H1 (cell line): Measurements from ENCODE around the gene EED. TPM values are rescaled to one million over a fixed set of nuclear protein-coding genes. Genes with fewer than 3 reads are reported as not detected.

Experiments
- CTCF ChIA-PET: fragments of 300-600 bp; sonication (Branson Sonifier 250); formaldehyde crosslinking; loops from one replicate; lab custom pipeline; 2021; ENCODE audit not compliant: partially characterized antibody; lab: Charles Lee
- POLR2A ChIA-PET: fragments of 300-600 bp; sonication (Branson Sonifier 250); formaldehyde crosslinking; loops from one replicate; lab custom pipeline; 2021; ENCODE audit warnings: inconsistent platforms; ENCODE audit not compliant: partially characterized antibody; lab: Charles Lee
- DNase-seq, 2 experiments: peaks; one replicate each; pipeline versions ENCODE4 v3.0.0 to v3.0.0-alpha.2; 2010 to 2022; ENCODE audit warnings: low spot score in 2 of 2, low read depth in 1 of 2, mixed read lengths in 1 of 2
- FAIRE-seq: peaks from 2 replicates; lab custom pipeline; 2011; peaks lifted over from hg19 to GRCh38; lab: Jason Lieb, UNC
- H2AFZ ChIP-seq: 2 replicates; pipeline ENCODE4 v1.8.1; 2012; ENCODE audit warnings: low read length, inconsistent platforms
- H2AK5ac ChIP-seq: 2 replicates; pipeline ENCODE4 v1.6.1; 2013; ENCODE audit warnings: low read depth, low read length
- H2BK120ac ChIP-seq: replicated peaks from 2 replicates; pipeline ENCODE3; 2013; ENCODE audit warnings: low read depth, low read length, inconsistent platforms
- H2BK12ac ChIP-seq: 2 replicates; pipeline ENCODE4 v1.6.1; 2013; ENCODE audit warnings: low read depth, low read length
- H2BK15ac ChIP-seq: 2 replicates; pipeline ENCODE4 v1.6.1; 2013; ENCODE audit warnings: low read length
- H2BK20ac ChIP-seq: 2 replicates; pipeline ENCODE4 v1.6.1; 2013; ENCODE audit warnings: low read length
- H2BK5ac ChIP-seq: 2 replicates; pipeline ENCODE4 v1.6.1; 2013; ENCODE audit warnings: low read depth, low read length
- H3K14ac ChIP-seq: 2 replicates; pipeline ENCODE4 v1.6.1; 2013; ENCODE audit warnings: inconsistent platforms; ENCODE audit not compliant: insufficient read length
- H3K18ac ChIP-seq: 2 replicates; pipeline ENCODE4 v1.6.1; 2013; ENCODE audit warnings: low read length; ENCODE audit errors: extremely low read depth
- H3K23ac ChIP-seq: 2 replicates; pipeline ENCODE4 v1.6.1; 2013; ENCODE audit warnings: inconsistent platforms; ENCODE audit not compliant: insufficient read length
- H3K23me2 ChIP-seq: 2 replicates; pipeline ENCODE4 v1.6.1; 2013; ENCODE audit warnings: low read depth, low read length
- H3K27ac ChIP-seq: 2 replicates; pipeline ENCODE4 v1.6.1; 2011; ENCODE audit warnings: low read depth, low read length, inconsistent platforms
- H3K27me3 ChIP-seq, 4 experiments: replicated peaks in 1 of 4; 1 replicate in 1 of 4; 2 replicates in 3 of 4; pipeline versions ENCODE4 v1.6.1 to v1.8.1; 2011 to 2013; ENCODE audit warnings: low read length in 3 of 4, mild to moderate bottlenecking in 3 of 4, inconsistent platforms in 2 of 4, mixed read lengths in 2 of 4, moderate library complexity in 1 of 4; ENCODE audit not compliant: control insufficient read depth in 3 of 4, insufficient read depth in 3 of 4; ENCODE audit errors: extremely low read depth in 1 of 4
- H3K36me3 ChIP-seq, 4 experiments: 2 replicates each; pipeline versions ENCODE4 v1.6.1 to v1.8.1; 2011 to 2013; ENCODE audit warnings: mild to moderate bottlenecking in 4 of 4, low read length in 3 of 4, moderate library complexity in 2 of 4, control low read depth in 1 of 4, inconsistent platforms in 1 of 4; ENCODE audit not compliant: insufficient read depth in 4 of 4, control insufficient read depth in 2 of 4
- H3K4ac ChIP-seq: replicated peaks from 2 replicates; pipeline ENCODE3; 2013; ENCODE audit warnings: low read length, low read depth, mixed read lengths, inconsistent platforms; ENCODE audit not compliant: insufficient read length
- H3K4me1 ChIP-seq, 4 experiments: replicated peaks in 1 of 4; 1 replicate in 1 of 4; 2 replicates in 3 of 4; pipeline versions ENCODE4 v1.6.1 to v1.8.1; 2011 to 2013; ENCODE audit warnings: low read length in 3 of 4, inconsistent platforms in 2 of 4, mixed read lengths in 1 of 4; ENCODE audit not compliant: insufficient read depth in 4 of 4, control insufficient read depth in 3 of 4
- H3K4me2 ChIP-seq, 2 experiments: 2 replicates each; pipeline versions ENCODE4 v1.6.1 to v1.8.1; 2011 to 2013; ENCODE audit warnings: low read depth in 2 of 2, low read length in 2 of 2, control low read depth in 1 of 2, inconsistent platforms in 1 of 2, mild to moderate bottlenecking in 1 of 2; ENCODE audit not compliant: insufficient read depth in 1 of 2
- H3K4me3 ChIP-seq, 4 experiments: fragments of 200-600, 300-600 bp in 1 of 4; sonication (generic), shearing (Covaris generic), sonication (Bioruptor Twin) in 1 of 4; 2 replicates each; pipeline versions ENCODE4 v1.5.1 to v1.8.1; 2011 to 2016; ENCODE audit warnings: low read length in 4 of 4, low read depth in 3 of 4, control low read depth in 2 of 4, inconsistent platforms in 2 of 4, mild to moderate bottlenecking in 2 of 4, mixed read lengths in 1 of 4, moderate library complexity in 1 of 4; ENCODE audit not compliant: insufficient read depth in 2 of 4; ENCODE audit errors: extremely low read depth in 1 of 4
- H3K56ac ChIP-seq: replicated peaks from 2 replicates; pipeline ENCODE3; 2013; ENCODE audit warnings: low read depth, mild to moderate bottlenecking, mixed read lengths, low read length, inconsistent platforms; ENCODE audit not compliant: insufficient read length
- H3K79me1 ChIP-seq: 2 replicates; pipeline ENCODE4 v1.6.1; 2013; ENCODE audit warnings: low read depth, low read length, control low read depth
- H3K79me2 ChIP-seq, 2 experiments: 2 replicates each; pipeline versions ENCODE4 v1.6.1 to v1.8.1; 2012 to 2013; ENCODE audit warnings: low read length in 2 of 2, mild to moderate bottlenecking in 2 of 2, inconsistent platforms in 1 of 2; ENCODE audit not compliant: insufficient read depth in 2 of 2, control insufficient read depth in 1 of 2
- H3K9ac ChIP-seq, 4 experiments: replicated peaks in 1 of 4; 1 replicate in 1 of 4; 2 replicates in 3 of 4; pipeline versions ENCODE4 v1.6.1 to v1.8.1; 2011 to 2013; ENCODE audit warnings: low read depth in 3 of 4, low read length in 3 of 4, control low read depth in 2 of 4, mild to moderate bottlenecking in 2 of 4, moderate library complexity in 2 of 4, inconsistent platforms in 1 of 4; ENCODE audit errors: extremely low read depth in 1 of 4
- H3K9me3 ChIP-seq, 2 experiments: 2 replicates each; pipeline versions ENCODE4 v1.6.1 to v1.8.1; 2012 to 2013; ENCODE audit warnings: mild to moderate bottlenecking in 2 of 2, moderate library complexity in 2 of 2, control low read depth in 1 of 2, inconsistent platforms in 1 of 2, low read depth in 1 of 2, low read length in 1 of 2, mixed read lengths in 1 of 2; ENCODE audit not compliant: insufficient read depth in 2 of 2
- H4K20me1 ChIP-seq, 2 experiments: replicated peaks in 1 of 2; 2 replicates each; pipeline versions ENCODE3 to v1.8.1; 2011 to 2013; ENCODE audit warnings: inconsistent platforms in 2 of 2, low read length in 2 of 2, mild to moderate bottlenecking in 1 of 2; ENCODE audit not compliant: insufficient read depth in 2 of 2, control insufficient read depth in 1 of 2
- H4K5ac ChIP-seq: 2 replicates; pipeline ENCODE4 v1.6.1; 2013; ENCODE audit warnings: low read length, low read depth, mixed read lengths, inconsistent platforms; ENCODE audit not compliant: insufficient read length
- H4K8ac ChIP-seq: 2 replicates; pipeline ENCODE4 v1.8.0; 2013; ENCODE audit warnings: mild to moderate bottlenecking, moderate library complexity, low read length, inconsistent platforms; ENCODE audit not compliant: insufficient read depth; ENCODE audit errors: extremely low read depth
- H4K91ac ChIP-seq: replicated peaks from 2 replicates; pipeline ENCODE3; 2013; ENCODE audit warnings: low read length, mixed read lengths, inconsistent platforms; ENCODE audit not compliant: insufficient read length
- CBX5 ChIP-seq: fragments of 300-800, 300-1000 bp; sonication (generic); IDR thresholded peaks from 2 replicates; pipeline ENCODE4 v1.7.1; 2016; ENCODE audit warnings: antibody characterized with exemption, low read length, low read depth
- EGR1 ChIP-seq: IDR thresholded peaks from 2 replicates; pipeline ENCODE4 v1.6.1; 2011; ENCODE audit warnings: low read depth, low read length, borderline replicate concordance
- EZH2 ChIP-seq: fragments of 200-600 bp; sonication (generic); IDR thresholded peaks from 2 replicates; pipeline ENCODE4 v1.7.1; 2012; ENCODE audit warnings: low read depth, mild to moderate bottlenecking, moderate library complexity, low read length, inconsistent platforms; ENCODE audit not compliant: severe bottlenecking
- SIN3A ChIP-seq, 2 experiments: IDR thresholded peaks in 1 of 2; conservative IDR thresholded peaks in 1 of 2; 2 replicates each; pipeline ENCODE4 v1.6.1; 2011 to 2012; ENCODE audit warnings: low read length in 2 of 2, improper control_type of control experiment in 1 of 2, low read depth in 1 of 2, mild to moderate bottlenecking in 1 of 2
- SIRT6 ChIP-seq: IDR thresholded peaks from one replicate; pipeline ENCODE4 v1.7.1; 2012; ENCODE audit warnings: low read length, inconsistent platforms
- WGBS, 2 experiments: shearing (Covaris generic) in 1 of 2; methylation state at CpG; one replicate each; pipeline versions ENCODE4 v1.1.6 to v1.1.7; 2013 to 2015; ENCODE audit warnings: low lambda C conversion rate in 2 of 2, mixed read lengths in 2 of 2, inconsistent platforms in 1 of 2, low coverage in 1 of 2, missing lambda C conversion rate in 1 of 2; ENCODE audit not compliant: insufficient replicate concordance in 2 of 2, insufficient coverage in 1 of 2, insufficient read length in 1 of 2; ENCODE audit errors: extremely low coverage in 1 of 2, missing lambda C conversion rate in 1 of 2; 5-methylcytosine and 5-hydroxymethylcytosine counted together
- long read RNA-seq, 2 experiments: library from RNA in 1 of 2; library from capped mRNA in 1 of 2; stranded (forward); transcript quantifications; one replicate each; pipeline ENCODE4 v2.0.0, GENCODE V29; 2021; ENCODE audit warnings: inconsistent platforms in 1 of 2
- polyA minus RNA-seq, 3 experiments: library from RNA; depleted of rRNA, polyadenylated mRNA; stranded (reverse); fragments of >200 nt; gene quantifications; 1 replicate in 2 of 3; 2 replicates in 1 of 3; pipeline ENCODE4 v1.2.3, GENCODE V29; 2011
- polyA plus RNA-seq, 7 experiments: library from polyadenylated mRNA; depleted of rRNA in 3 of 7; stranded (reverse) in 5 of 7; unstranded in 2 of 7; fragments of >200 nt in 5 of 7; fragments of 200-250 nt in 2 of 7; gene quantifications; 1 replicate in 5 of 7; 2 replicates in 1 of 7; 4 replicates in 1 of 7; pipeline versions ENCODE4 v1.2.1 to v1.2.3, GENCODE V29; 2011 to 2013; ENCODE audit warnings: missing spikeins in 2 of 7, mixed read lengths in 2 of 7
- total RNA-seq: library from RNA; stranded (reverse); fragmentation: NEBNext Ultra II Directional; extraction: Animal tissue kit (Norgen Biotek cat#: 25700); gene quantifications from 2 replicates; pipeline ENCODE4 v1.2.1, GENCODE V29; 2021

EED gene, protein sequence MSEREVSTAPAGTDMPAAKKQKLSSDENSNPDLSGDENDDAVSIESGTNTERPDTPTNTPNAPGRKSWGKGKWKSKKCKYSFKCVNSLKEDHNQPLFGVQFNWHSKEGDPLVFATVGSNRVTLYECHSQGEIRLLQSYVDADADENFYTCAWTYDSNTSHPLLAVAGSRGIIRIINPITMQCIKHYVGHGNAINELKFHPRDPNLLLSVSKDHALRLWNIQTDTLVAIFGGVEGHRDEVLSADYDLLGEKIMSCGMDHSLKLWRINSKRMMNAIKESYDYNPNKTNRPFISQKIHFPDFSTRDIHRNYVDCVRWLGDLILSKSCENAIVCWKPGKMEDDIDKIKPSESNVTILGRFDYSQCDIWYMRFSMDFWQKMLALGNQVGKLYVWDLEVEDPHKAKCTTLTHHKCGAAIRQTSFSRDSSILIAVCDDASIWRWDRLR
- total RNA-seq (26.8 and 26.9 TPM in 2 replicates), polyA plus RNA-seq (2011; rRNA removed) (7.0 and 12.6 TPM in 2 replicates), polyA minus RNA-seq (2011; rRNA and poly(A)+ RNA removed) (11.4 and 15.4 TPM in 2 replicates)
- 15.5 TPM for polyA plus RNA-seq (2011; cell fraction: cytosol; rRNA removed)
- polyA plus RNA-seq (2011; cell fraction: nucleus; rRNA removed) = 5.0 TPM
- polyA plus RNA-seq (2012, experiment 1 of 2) = 27.0 to 42.0 TPM (median 28.6 TPM) in 4 replicates
- 5.9 TPM for polyA plus RNA-seq (2012, experiment 2 of 2)
- polyA plus RNA-seq (2013, experiment 1 of 2) = 12.8 TPM
- polyA plus RNA-seq (2013, experiment 2 of 2) = 13.5 TPM
- 10.7 TPM for polyA minus RNA-seq (2011; cell fraction: cytosol; rRNA and poly(A)+ RNA removed)
- polyA minus RNA-seq (2011; cell fraction: nucleus; rRNA and poly(A)+ RNA removed) = 26.1 TPM
- long read RNA-seq, experiment 1, transcript EED-201 (12 exons, 2,223 nt) = major isoform, 14 of 28 reads
- long read RNA-seq, experiment 1, partial matches to known transcripts = 5 of 28 reads
- long read RNA-seq, experiment 1, other reads (novel, unspliced or antisense) = 6 of 28 reads
- long read RNA-seq, experiment 2, transcript EED-201 (12 exons, 2,223 nt) = major isoform, 33 of 44 reads
- long read RNA-seq, experiment 2, partial matches to known transcripts = 1 of 44 reads
- long read RNA-seq, experiment 2, other reads (novel, unspliced or antisense) = 9 of 44 reads

DNA sequence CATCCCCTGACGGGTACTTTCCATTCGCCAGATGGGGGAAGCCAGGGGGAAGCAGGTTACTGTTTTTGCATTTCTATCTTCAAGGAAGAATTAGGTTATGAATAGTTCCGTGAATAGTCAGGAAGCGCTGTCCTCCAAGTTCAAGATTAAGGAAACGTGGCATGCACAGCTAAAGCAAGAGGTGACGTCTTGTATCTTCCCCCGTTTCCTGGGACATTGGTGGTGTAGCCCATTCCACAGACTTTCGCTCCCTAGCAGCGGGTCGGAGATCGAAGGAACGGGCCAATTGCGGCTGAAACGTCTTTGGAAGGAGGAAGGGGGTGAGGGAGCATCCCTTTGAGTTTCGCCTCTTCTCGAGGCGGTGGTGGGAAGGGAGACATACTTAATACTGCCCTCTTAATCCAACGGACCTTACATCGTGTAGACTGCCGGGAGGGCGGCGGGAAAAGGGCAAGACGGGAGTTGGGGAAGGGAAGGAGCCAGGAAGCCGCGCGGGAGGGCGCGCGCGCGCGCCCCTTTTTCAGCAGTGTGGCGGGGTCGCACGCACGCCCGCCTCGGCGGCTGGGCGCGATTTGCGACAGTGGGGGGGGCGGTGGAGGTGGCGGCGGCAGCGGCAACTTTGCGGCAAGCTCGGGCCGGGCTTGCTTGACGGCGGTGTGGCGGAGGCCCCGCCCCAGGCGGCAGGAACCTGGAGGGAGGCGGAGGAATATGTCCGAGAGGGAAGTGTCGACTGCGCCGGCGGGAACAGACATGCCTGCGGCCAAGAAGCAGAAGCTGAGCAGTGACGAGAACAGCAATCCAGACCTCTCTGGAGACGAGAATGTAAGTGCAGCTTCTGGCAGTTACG is at the start of gene EED:
Gene EED, plus strand, starts transcription at position 232 of the 847 bp plus-strand sequence. Its CDS starts 477 bp downstream, at position 709.
- Histone ChIP-seq H3K4ac (peak within 1 kb of the TSS; percentile 99), H4K5ac (peak within 1 kb of the TSS; percentile 96), H3K4me2 (peak within 1 kb of the TSS; percentile 67 to 85), H3K27ac (peak within 1 kb of the TSS; percentile 96), H3K56ac (peak within 1 kb of the TSS; percentile 92), H4K8ac (peak within 1 kb of the TSS; percentile 98; the same call in 1 of the 2 replicates), H3K9ac (peak within 1 kb of the TSS; percentile 90 to 99 (median 92)), H3K23ac (no peak within 1 kb of the TSS), H3K79me1 (no peaks in the 10 kb centered on the region), H3K27me3 (no peaks in the 10 kb centered on the region), H2BK20ac (no peak within 1 kb of the TSS; the same call in 1 of the 2 replicates), H2BK15ac (no peak within 1 kb of the TSS), H3K4me1 (peaks cover 0 to 8% (median 3%) of the 10 kb centered on the region in 4 experiments; a peak in 5 of 7 replicates), H3K79me2 (peaks cover 0 to 43% of the 10 kb centered on the region in 2 experiments; a peak in 2 of 4 replicates), H4K20me1 (peaks cover 0 to 1% of the 10 kb centered on the region in 2 experiments), H2BK5ac (peak within 1 kb of the TSS; percentile 91), H3K23me2 (no peaks in the 10 kb centered on the region), H3K4me3 (peak within 1 kb of the TSS; percentile 80 to 96 (median 92)), H3K36me3 (no peaks in the 10 kb centered on the region), H2BK12ac (peak within 1 kb of the TSS; percentile 91; the same call in 1 of the 2 replicates), H3K14ac (no peak within 1 kb of the TSS), H3K9me3 (no peaks in the 10 kb centered on the region), H2AFZ (peak within 1 kb of the TSS; percentile 95), H2BK120ac (peak within 1 kb of the TSS; percentile 19), H4K91ac (peak within 1 kb of the TSS; percentile 72), H3K18ac (peak within 1 kb of the TSS; percentile 92), H2AK5ac (no peak within 1 kb of the TSS)
- 1% methylated on average over 29 of the region's 64 CpGs; no CpG with 5 or more reads in 1 of the 2 experiments for WGBS, 2 experiments
- FAIRE-seq = peak; percentile 7
- DNase-seq = peak; percentile 79 to 94
- CTCF ChIA-PET = interaction anchor here (1.6 kb wide), 1 partner anchor 15 kb away, joined by 4 read pairs; no protein-coding TSS in a partner anchor
- POLR2A ChIA-PET = interaction anchor here (0.6 to 2.8 kb wide), 13 partner anchors 9 to 604 kb away, joined by 3 to 15 read pairs (median 3); partner anchors contain the start of gene PICALM
- TF ChIP-seq SIN3A (conservative IDR thresholded peaks at IDR 0.05 in 1 of 2, IDR thresholded peaks at IDR 0.05 in 1 of 2; ENCODE audit: low read depth in 1 of 2, low read length in 2 of 2) = no peak; a peak in 1 of 4 replicates
- 0 out of 2 replicates have a peak, but pooled peaks have one; percentile 56 for TF ChIP-seq EGR1
- TF ChIP-seq CBX5 = no peak
- TF ChIP-seq SIRT6 = no peak
- TF ChIP-seq EZH2 = no peak
